Myometrial cell (primary cell): Measurements from ENCODE around the gene FBXO8. TPM values are rescaled to one million over a fixed set of nuclear protein-coding genes. Genes with fewer than 3 reads are reported as not detected.

Experiments
- total RNA-seq: library from RNA; depleted of rRNA; stranded (reverse); fragments of >200 nt; gene quantifications from 2 replicates; pipeline ENCODE4 v1.2.3, GENCODE V29; 2015

FBXO8 gene, protein sequence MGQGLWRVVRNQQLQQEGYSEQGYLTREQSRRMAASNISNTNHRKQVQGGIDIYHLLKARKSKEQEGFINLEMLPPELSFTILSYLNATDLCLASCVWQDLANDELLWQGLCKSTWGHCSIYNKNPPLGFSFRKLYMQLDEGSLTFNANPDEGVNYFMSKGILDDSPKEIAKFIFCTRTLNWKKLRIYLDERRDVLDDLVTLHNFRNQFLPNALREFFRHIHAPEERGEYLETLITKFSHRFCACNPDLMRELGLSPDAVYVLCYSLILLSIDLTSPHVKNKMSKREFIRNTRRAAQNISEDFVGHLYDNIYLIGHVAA
- 29.6 and 31.7 TPM in 2 replicates for total RNA-seq

DNA sequence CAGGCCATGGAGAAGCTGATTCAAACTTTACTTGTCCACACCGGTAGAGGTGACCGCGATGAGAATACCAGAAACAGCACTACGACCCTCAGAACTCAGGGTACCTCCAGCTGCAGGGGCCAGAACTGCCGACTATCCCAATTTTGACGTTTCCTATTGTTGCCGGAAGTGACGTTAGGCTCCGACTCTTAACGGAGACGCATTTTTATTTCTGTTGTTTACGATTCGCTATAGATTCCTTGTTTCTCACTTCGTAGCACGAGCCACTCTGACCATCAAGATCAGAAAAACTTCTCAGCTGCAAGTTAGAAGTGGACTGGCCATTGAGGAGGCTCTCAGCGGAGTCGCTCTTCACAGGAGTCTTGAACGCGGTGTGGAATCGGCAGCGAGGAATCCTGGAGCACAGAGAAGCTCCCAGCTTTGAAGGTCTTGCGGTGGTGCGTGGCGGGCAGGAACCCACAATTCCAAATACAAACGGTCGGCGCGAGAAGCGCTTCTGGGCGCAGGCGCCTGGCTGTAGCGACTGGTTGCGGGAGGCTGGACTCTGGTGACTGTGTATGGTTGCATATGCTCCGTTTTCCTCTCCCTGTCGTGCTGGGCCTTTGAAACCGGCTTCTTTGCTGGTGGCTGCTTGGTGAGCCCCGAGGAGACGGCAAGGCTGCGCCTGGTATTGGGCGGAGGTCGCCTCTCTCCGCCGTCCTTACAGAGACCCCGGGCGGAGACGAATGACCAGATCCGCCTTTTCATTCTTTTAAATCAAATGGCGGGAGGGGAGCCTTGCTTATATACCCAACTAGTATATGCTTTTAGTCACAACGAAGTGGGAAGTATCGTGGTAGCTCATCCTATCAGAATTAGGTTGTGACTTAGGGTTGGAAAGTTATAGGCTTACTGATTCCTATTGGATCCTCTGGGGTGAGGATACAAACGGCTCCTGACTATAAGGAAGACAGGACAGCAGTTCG, at the start of gene FBXO8, which contains the start of gene CEP44:
Gene FBXO8, minus strand, starts transcription at position 161 of the 965 bp plus-strand sequence. CDS start 20,575 bp downstream, outside the sequence.
Gene CEP44, plus strand, starts transcription at position 405 of the 965 bp plus-strand sequence. CDS start 15,211 bp downstream, outside the sequence.

Other genes starting within 250 kb of the FBXO8 start
- 10.8 and 14.1 TPM in 2 replicates for gene CEP44, start 244 bp upstream of the FBXO8 start, total RNA-seq
- not detected in 2 replicates for gene HPGD, start 238.8 kb upstream of the FBXO8 start, total RNA-seq